Fibroblast of lung (primary cell): ENCODE measurements around the gene DOP1A. TPM values are rescaled to one million over a fixed set of nuclear protein-coding genes. Genes with fewer than 3 reads are reported as not detected.

ENCODE experiments used
- DNase-seq, 2 donors: peaks; one replicate each; pipeline versions ENCODE4 v3.0.0 to v3.0.0-alpha.2; 2010; ENCODE audit warnings: low read depth in 2 of 2
- H2AFZ ChIP-seq: 2 replicates; pipeline ENCODE4 v1.5.1; 2012; ENCODE audit warnings: low read length, control low read depth, inconsistent platforms
- H3K27ac ChIP-seq: 2 replicates; pipeline ENCODE4 v1.5.1; 2011; ENCODE audit warnings: low read length, control low read depth; ENCODE audit not compliant: insufficient read depth
- H3K27me3 ChIP-seq: 2 replicates; pipeline ENCODE4 v1.5.1; 2011; ENCODE audit warnings: mild to moderate bottlenecking, low read length; ENCODE audit not compliant: control insufficient read depth, insufficient read depth
- H3K36me3 ChIP-seq: 2 replicates; pipeline ENCODE4 v1.5.1; 2011; ENCODE audit warnings: low read length; ENCODE audit not compliant: control insufficient read depth, insufficient read depth
- H3K4me1 ChIP-seq: 2 replicates; pipeline ENCODE4 v1.5.1; 2011; ENCODE audit warnings: low read length; ENCODE audit not compliant: control insufficient read depth, insufficient read depth; ENCODE audit errors: extremely low read depth
- H3K4me2 ChIP-seq: 2 replicates; pipeline ENCODE4 v1.5.1; 2011; ENCODE audit warnings: low read length, control low read depth; ENCODE audit not compliant: insufficient read depth; ENCODE audit errors: extremely low read depth
- H3K4me3 ChIP-seq, 4 experiments: fragments of 200-600 bp in 1 of 4; sonication (generic) in 1 of 4; replicated peaks in 1 of 4; 2 replicates each; pipeline ENCODE4 v1.5.1; 2011 to 2016; ENCODE audit warnings: low read length in 4 of 4, low read depth in 3 of 4, mild to moderate bottlenecking in 3 of 4, control low read depth in 2 of 4, inconsistent platforms in 1 of 4, mixed read lengths in 1 of 4; ENCODE audit not compliant: insufficient read depth in 1 of 4; ENCODE audit errors: control extremely low read depth in 1 of 4
- H3K79me2 ChIP-seq: 2 replicates; pipeline ENCODE4 v1.5.1; 2012; ENCODE audit warnings: mild to moderate bottlenecking, low read length, inconsistent platforms; ENCODE audit not compliant: control insufficient read depth, insufficient read depth
- H3K9ac ChIP-seq: 2 replicates; pipeline ENCODE4 v1.5.1; 2011; ENCODE audit warnings: mild to moderate bottlenecking, low read length, control low read depth; ENCODE audit not compliant: insufficient read depth
- H3K9me3 ChIP-seq: 2 replicates; pipeline ENCODE4 v1.5.1; 2012; ENCODE audit warnings: low read depth, low read length; ENCODE audit not compliant: control insufficient read depth, insufficient read depth
- H4K20me1 ChIP-seq: 2 replicates; pipeline ENCODE4 v1.5.1; 2011; ENCODE audit warnings: low read length; ENCODE audit not compliant: control insufficient read depth, insufficient read depth; ENCODE audit errors: extremely low read depth
- EZH2 ChIP-seq: IDR thresholded peaks from 2 replicates; pipeline ENCODE4 v1.5.1; 2012; ENCODE audit warnings: low read length, control low read depth, mild to moderate bottlenecking; ENCODE audit errors: missing control alignments
- polyA plus RNA-seq, 2 donors: library from polyadenylated mRNA; depleted of rRNA in 1 of 2; stranded (reverse) in 1 of 2; unstranded in 1 of 2; fragments of >200 nt; gene quantifications; 2 replicates each; pipeline ENCODE4 v1.2.1, GENCODE V29; 2011 to 2012; ENCODE audit warnings: missing spikeins in 1 of 2
- total RNA-seq: library from RNA; depleted of rRNA; stranded (reverse); fragments of >200 nt; gene quantifications from 2 replicates; pipeline ENCODE4 v1.2.1, GENCODE V29; 2014
- TF ChIP-seq, protein P1 (sequence below), 2 donors: IDR thresholded peaks in 1 of 2; conservative IDR thresholded peaks in 1 of 2; 1 replicate in 1 of 2; 2 replicates in 1 of 2; pipeline ENCODE4 v1.5.1; 2011 to 2012; ENCODE audit warnings: low read length in 2 of 2, control low read depth in 1 of 2, inconsistent platforms in 1 of 2, low read depth in 1 of 2, mild to moderate bottlenecking in 1 of 2

The DOP1A gene
- total and polyA plus RNA-seq, 2 donors (not counting 1 experiment from before 2014, with no cell fraction given) = 13.2 to 33.7 TPM

DNA sequence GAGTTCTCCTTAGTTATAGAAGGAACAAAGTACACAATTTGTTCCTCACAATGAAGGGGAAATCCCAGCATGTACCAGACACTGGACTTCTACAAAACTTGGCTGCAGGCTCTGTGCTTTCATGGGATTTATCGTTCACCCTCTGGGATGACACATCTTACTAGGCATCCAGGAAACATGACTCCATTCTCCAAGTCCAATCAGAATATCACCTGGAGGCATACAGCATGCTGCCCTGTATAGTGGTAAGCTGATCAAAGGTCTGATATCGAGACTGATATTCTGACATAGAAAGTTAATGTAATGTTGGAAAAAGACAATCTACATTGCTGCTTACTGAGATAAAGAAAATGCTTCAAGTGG lies 132.4 kb downstream of the DOP1A start:
- Histone ChIP-seq H3K9me3 (no peaks in the 10 kb centered on the region), H3K36me3 (no peaks in the 10 kb centered on the region), H3K4me2 (no peak overlapping the region), H4K20me1 (no peaks in the 10 kb centered on the region), H3K27me3 (no peaks in the 10 kb centered on the region), H3K4me3 (no peak overlapping the region), H3K9ac (no peak overlapping the region), H3K27ac (no peak overlapping the region), H3K79me2 (no peaks in the 10 kb centered on the region), H3K4me1 (no peaks in the 10 kb centered on the region), H2AFZ (no peak overlapping the region)
- TF ChIP-seq, protein P1, sequence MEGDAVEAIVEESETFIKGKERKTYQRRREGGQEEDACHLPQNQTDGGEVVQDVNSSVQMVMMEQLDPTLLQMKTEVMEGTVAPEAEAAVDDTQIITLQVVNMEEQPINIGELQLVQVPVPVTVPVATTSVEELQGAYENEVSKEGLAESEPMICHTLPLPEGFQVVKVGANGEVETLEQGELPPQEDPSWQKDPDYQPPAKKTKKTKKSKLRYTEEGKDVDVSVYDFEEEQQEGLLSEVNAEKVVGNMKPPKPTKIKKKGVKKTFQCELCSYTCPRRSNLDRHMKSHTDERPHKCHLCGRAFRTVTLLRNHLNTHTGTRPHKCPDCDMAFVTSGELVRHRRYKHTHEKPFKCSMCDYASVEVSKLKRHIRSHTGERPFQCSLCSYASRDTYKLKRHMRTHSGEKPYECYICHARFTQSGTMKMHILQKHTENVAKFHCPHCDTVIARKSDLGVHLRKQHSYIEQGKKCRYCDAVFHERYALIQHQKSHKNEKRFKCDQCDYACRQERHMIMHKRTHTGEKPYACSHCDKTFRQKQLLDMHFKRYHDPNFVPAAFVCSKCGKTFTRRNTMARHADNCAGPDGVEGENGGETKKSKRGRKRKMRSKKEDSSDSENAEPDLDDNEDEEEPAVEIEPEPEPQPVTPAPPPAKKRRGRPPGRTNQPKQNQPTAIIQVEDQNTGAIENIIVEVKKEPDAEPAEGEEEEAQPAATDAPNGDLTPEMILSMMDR (conservative IDR thresholded peaks at IDR 0.05 in 1 of 2, IDR thresholded peaks at IDR 0.05 in 1 of 2; ENCODE audit: low read depth in 1 of 2, low read length in 2 of 2) = no peak
- TF ChIP-seq EZH2 = no peak
- DNase-seq = peak in 1 of 2 donors; percentile 84

DNA sequence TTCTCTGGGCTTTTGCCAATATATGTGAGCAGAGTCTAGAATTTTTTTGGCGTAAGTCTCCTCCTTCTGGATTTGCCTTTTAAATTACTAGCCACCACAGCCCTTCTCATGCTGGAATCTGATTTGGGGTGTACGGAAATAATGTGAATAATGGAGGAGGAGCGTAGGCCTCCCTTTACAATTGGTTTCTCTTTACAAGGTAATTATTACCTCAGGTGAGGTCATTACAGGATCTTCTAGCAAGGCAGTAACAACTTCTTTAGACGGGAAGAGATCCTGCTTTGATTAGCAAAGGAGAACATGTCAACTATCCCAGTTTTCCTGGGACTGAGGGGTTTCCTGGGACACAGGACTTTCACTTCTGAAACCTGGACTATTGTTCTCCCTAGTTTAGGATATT lies 134.6 kb downstream of the DOP1A start:
- Histone ChIP-seq H3K4me1 (no peaks in the 10 kb centered on the region), H3K9ac (no peak overlapping the region), H3K36me3 (no peaks in the 10 kb centered on the region), H3K27ac (no peak overlapping the region), H4K20me1 (no peaks in the 10 kb centered on the region), H3K4me3 (no peak overlapping the region), H3K27me3 (no peaks in the 10 kb centered on the region), H3K4me2 (no peak overlapping the region), H3K9me3 (no peaks in the 10 kb centered on the region), H3K79me2 (no peaks in the 10 kb centered on the region), H2AFZ (no peak overlapping the region)
- DNase-seq = no peak
- TF ChIP-seq, protein P1 (conservative IDR thresholded peaks at IDR 0.05 in 1 of 2, IDR thresholded peaks at IDR 0.05 in 1 of 2; ENCODE audit: low read depth in 1 of 2, low read length in 2 of 2) = no peak
- TF ChIP-seq EZH2 = no peak

DNA sequence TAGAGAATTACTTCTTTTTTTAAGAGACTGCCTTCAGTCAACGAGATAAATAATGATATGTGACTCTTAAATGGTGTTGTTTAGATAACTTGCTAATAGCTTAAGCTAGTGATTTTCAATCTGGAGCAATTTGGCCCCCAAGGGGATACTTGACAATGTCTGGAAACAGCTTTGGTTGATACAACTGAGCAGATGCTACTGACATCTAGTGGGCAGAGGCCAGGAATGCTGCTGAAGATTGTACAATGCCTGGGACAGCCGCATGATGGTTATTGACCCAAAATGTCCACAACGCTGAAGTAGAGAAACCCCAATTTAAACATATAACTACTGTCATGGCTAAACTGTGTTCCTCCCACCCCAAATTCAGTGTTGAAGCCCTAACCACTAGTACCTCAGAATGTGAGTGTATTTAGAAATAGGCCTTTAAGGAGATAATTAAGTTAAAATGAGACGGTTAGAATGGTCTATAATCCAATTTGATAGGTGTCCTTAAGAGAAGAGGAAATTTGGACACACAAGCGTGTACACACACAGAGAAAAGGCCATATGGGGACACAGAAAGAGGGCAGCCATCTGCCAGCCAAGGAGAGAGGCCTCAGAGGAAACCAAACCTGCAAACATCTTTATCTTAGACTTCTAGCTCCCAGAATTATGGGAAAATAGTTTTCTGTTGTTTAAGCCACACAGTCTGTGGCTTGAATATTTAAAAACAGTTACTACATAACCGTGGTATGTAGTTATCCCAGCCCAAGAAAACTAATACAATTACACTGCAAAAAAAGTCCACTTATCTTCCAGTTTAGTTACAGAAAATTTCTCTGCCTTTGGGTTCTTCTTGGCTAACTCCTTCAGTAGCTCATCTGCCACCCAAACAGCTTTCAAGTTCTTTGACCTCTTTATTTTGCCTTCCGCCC lies 147.9 kb downstream of the DOP1A start:
- H3K9ac ChIP-seq = no peak overlapping the region
- H4K20me1 ChIP-seq = no peaks in the 10 kb centered on the region
- no peak overlapping the region for H3K4me2 ChIP-seq
- H3K27me3 ChIP-seq = no peaks in the 10 kb centered on the region
- peak; percentile 81 to 83 for DNase-seq
- peak overlapping the region; percentile 19 for H3K27ac ChIP-seq
- no peaks in the 10 kb centered on the region for H3K79me2 ChIP-seq
- no peaks in the 10 kb centered on the region for H3K36me3 ChIP-seq
- H3K4me3 ChIP-seq = no peak overlapping the region
- H3K4me1 ChIP-seq = peaks cover 2% of the 10 kb centered on the region
- TF ChIP-seq EZH2 = no peak
- TF ChIP-seq, protein P1 (conservative IDR thresholded peaks at IDR 0.05 in 1 of 2, IDR thresholded peaks at IDR 0.05 in 1 of 2; ENCODE audit: low read depth in 1 of 2, low read length in 2 of 2) = peak; percentile 90 to 92
- H3K9me3 ChIP-seq = no peaks in the 10 kb centered on the region
- no peak overlapping the region for H2AFZ ChIP-seq
